Measurements from ENCODE around the gene CNKSR1.

GRCh38 chr1:26153966-26154532 lies 23.2 kb upstream of the CNKSR1 start:
- no peak for TF ChIP-seq MAX (IDR thresholded peaks at IDR 0.05)
- TF ChIP-seq CEBPB (IDR thresholded peaks at IDR 0.05), result no peak
- TF ChIP-seq RAD21 (IDR thresholded peaks at IDR 0.05; ENCODE audit: low read depth), result no peak
- no peak for TF ChIP-seq USF1 (IDR thresholded peaks at IDR 0.05)

All from Ishikawa (cell line).